IMR-90 (cell line): Measurements from ENCODE around the gene NKPD1. TPM values are rescaled to one million over a fixed set of nuclear protein-coding genes. Genes with fewer than 3 reads are reported as not detected.

Source experiments
- ATAC-seq: fragments of 200-7000 bp; cut with Tn5 transposase; 2 replicates; pipeline ENCODE4 v1.9.1; 2020; ENCODE audit warnings: low read depth, mild to moderate bottlenecking, moderate library complexity
- BruUV-seq: library from RNA; stranded (reverse); fragments of 400-500 nt; replicated peaks from 2 replicates; lab custom pipeline; 2021; lab: Mats Ljungman, UMichigan
- CTCF ChIA-PET: fragments of 300-600 bp; formaldehyde crosslinking; extraction: SDS; loops from one replicate; lab custom pipeline; 2021; ENCODE audit warnings: antibody characterized with exemption; lab: Yijun Ruan, JAX
- POLR2A ChIA-PET: fragments of 300-600 bp; sonication (Branson Sonifier 250); formaldehyde crosslinking; loops from one replicate; lab custom pipeline; 2022; ENCODE audit warnings: antibody characterized with exemption; ENCODE audit not compliant: unreplicated experiment; lab: Charles Lee
- DNase-seq: peaks from one replicate; pipeline ENCODE4 v3.0.0; 2013
- H2AFZ ChIP-seq: replicated peaks from 2 replicates; pipeline ENCODE3; 2013; ENCODE audit warnings: low read length, mild to moderate bottlenecking; ENCODE audit not compliant: poor library complexity
- H2AK5ac ChIP-seq: 2 replicates; pipeline ENCODE4 v1.6.1; 2013; ENCODE audit warnings: low read depth, low read length, inconsistent platforms
- H2AK9ac ChIP-seq: replicated peaks from 2 replicates; pipeline ENCODE3; 2013; ENCODE audit warnings: mild to moderate bottlenecking, low read depth, low read length, moderate library complexity; ENCODE audit not compliant: poor library complexity
- H2BK120ac ChIP-seq: 2 replicates; pipeline ENCODE4 v1.6.1; 2013; ENCODE audit warnings: low read depth, low read length, inconsistent platforms
- H2BK15ac ChIP-seq: 3 replicates; pipeline ENCODE4 v1.6.1; 2013; ENCODE audit warnings: low read depth, low read length, inconsistent platforms
- H2BK20ac ChIP-seq: 2 replicates; pipeline ENCODE4 v1.6.1; 2013; ENCODE audit warnings: low read depth, mild to moderate bottlenecking, inconsistent platforms, low read length, moderate library complexity
- H2BK5ac ChIP-seq: 2 replicates; pipeline ENCODE4 v1.6.1; 2013; ENCODE audit warnings: mild to moderate bottlenecking, low read depth, low read length, inconsistent platforms; ENCODE audit not compliant: poor library complexity, severe bottlenecking
- H3K14ac ChIP-seq: replicated peaks from 2 replicates; pipeline ENCODE4 v1.6.1; 2013; ENCODE audit warnings: low read depth, low read length, inconsistent platforms
- H3K18ac ChIP-seq: 2 replicates; pipeline ENCODE4 v1.6.1; 2013; ENCODE audit warnings: low read depth, low read length, control low read depth
- H3K23ac ChIP-seq: 2 replicates; pipeline ENCODE4 v1.6.1; 2013; ENCODE audit warnings: low read depth, low read length, inconsistent platforms
- H3K27ac ChIP-seq: 2 replicates; pipeline ENCODE4 v1.5.1; 2013; ENCODE audit warnings: mild to moderate bottlenecking, control low read depth, low read length; ENCODE audit not compliant: insufficient read depth
- H3K27me3 ChIP-seq: 2 replicates; pipeline ENCODE4 v1.6.1; 2013; ENCODE audit warnings: low read length; ENCODE audit not compliant: control insufficient read depth, insufficient read depth
- H3K36me3 ChIP-seq: 2 replicates; pipeline ENCODE4 v1.6.1; 2013; ENCODE audit warnings: low read length, mixed read lengths; ENCODE audit not compliant: control insufficient read depth, insufficient read depth
- H3K4ac ChIP-seq: 2 replicates; pipeline ENCODE4 v1.6.1; 2013; ENCODE audit warnings: low read depth, low read length, inconsistent platforms
- H3K4me1 ChIP-seq: 2 replicates; pipeline ENCODE4 v1.6.1; 2013; ENCODE audit warnings: low read length, mixed read lengths; ENCODE audit not compliant: control insufficient read depth, insufficient read depth
- H3K4me2 ChIP-seq: 2 replicates; pipeline ENCODE4 v1.6.1; 2013; ENCODE audit warnings: low read depth, mild to moderate bottlenecking, control low read depth, low read length, moderate library complexity
- H3K4me3 ChIP-seq: 2 replicates; pipeline ENCODE4 v1.5.1; 2013; ENCODE audit warnings: low read depth, mild to moderate bottlenecking, control low read depth, low read length, moderate library complexity; ENCODE audit not compliant: insufficient read depth
- H3K56ac ChIP-seq: 2 replicates; pipeline ENCODE4 v1.6.1; 2013; ENCODE audit warnings: low read length, inconsistent platforms; ENCODE audit not compliant: insufficient read depth; ENCODE audit errors: extremely low read depth
- H3K79me1 ChIP-seq, 2 experiments: 2 replicates each; pipeline ENCODE4 v1.6.1; 2013; ENCODE audit warnings: low read length in 2 of 2, inconsistent platforms in 1 of 2, low read depth in 1 of 2
- H3K9ac ChIP-seq: 2 replicates; pipeline ENCODE4 v1.6.1; 2013; ENCODE audit warnings: low read depth, low read length, control low read depth
- H3K9me1 ChIP-seq: 2 replicates; pipeline ENCODE4 v1.6.1; 2013; ENCODE audit warnings: low read length, inconsistent platforms; ENCODE audit not compliant: insufficient read depth
- H3K9me3 ChIP-seq: 2 replicates; pipeline ENCODE4 v1.6.1; 2013; ENCODE audit warnings: low read length; ENCODE audit not compliant: control insufficient read depth, insufficient read depth
- H4K20me1 ChIP-seq: 2 replicates; pipeline ENCODE4 v1.6.1; 2013; ENCODE audit warnings: low read length, inconsistent platforms; ENCODE audit not compliant: insufficient read depth
- H4K5ac ChIP-seq: 2 replicates; pipeline ENCODE4 v1.6.1; 2013; ENCODE audit warnings: mild to moderate bottlenecking, low read depth, low read length, control low read depth
- H4K8ac ChIP-seq, 2 experiments: 2 replicates each; pipeline ENCODE4 v1.6.1; 2013; ENCODE audit warnings: low read depth in 2 of 2, low read length in 2 of 2, control low read depth in 1 of 2, inconsistent platforms in 1 of 2
- H4K91ac ChIP-seq: 2 replicates; pipeline ENCODE4 v1.6.1; 2013; ENCODE audit warnings: low read depth, low read length, inconsistent platforms; ENCODE audit not compliant: insufficient read depth
- BHLHE40 ChIP-seq: fragments of 150-350 bp; IDR thresholded peaks from 2 replicates; pipeline ENCODE4 v1.6.1; 2016; ENCODE audit warnings: mild to moderate bottlenecking, low read depth, low read length
- CEBPB ChIP-seq: IDR thresholded peaks from 2 replicates; pipeline ENCODE4 v1.6.1; 2012; ENCODE audit warnings: low read depth, low read length, improper control_type of control experiment
- CHD1 ChIP-seq: IDR thresholded peaks from 2 replicates; pipeline ENCODE4 v1.6.1; 2012; ENCODE audit warnings: low read depth, low read length, improper control_type of control experiment
- CTCF ChIP-seq: conservative IDR thresholded peaks from 2 replicates; pipeline ENCODE4 v1.5.1; 2012; ENCODE audit warnings: mild to moderate bottlenecking, low read depth, low read length, improper control_type of control experiment
- ELK1 ChIP-seq: fragments of 150-350 bp; IDR thresholded peaks from 2 replicates; pipeline ENCODE4 v1.6.1; 2016; ENCODE audit warnings: low read depth, mild to moderate bottlenecking, low read length, moderate library complexity, borderline replicate concordance
- FOS ChIP-seq: fragments of 150-350 bp; IDR thresholded peaks from 2 replicates; pipeline ENCODE4 v1.6.1; 2016; ENCODE audit warnings: low read depth, low read length
- MAFK ChIP-seq: IDR thresholded peaks from 2 replicates; pipeline ENCODE4 v1.6.1; 2012; ENCODE audit warnings: low read depth, low read length, improper control_type of control experiment
- MAZ ChIP-seq: IDR thresholded peaks from 2 replicates; pipeline ENCODE4 v1.6.1; 2012; ENCODE audit warnings: low read depth, mild to moderate bottlenecking, low read length, improper control_type of control experiment, moderate library complexity, borderline replicate concordance
- MXI1 ChIP-seq: IDR thresholded peaks from 2 replicates; pipeline ENCODE4 v1.6.1; 2012; ENCODE audit warnings: low read depth, mild to moderate bottlenecking, low read length, moderate library complexity, borderline replicate concordance
- NFE2L2 ChIP-seq: fragments of 150-350 bp; IDR thresholded peaks from 2 replicates; pipeline ENCODE4 v1.6.1; 2016; ENCODE audit warnings: low read depth, mild to moderate bottlenecking, low read length
- POLR2A ChIP-seq: IDR thresholded peaks from 2 replicates; pipeline ENCODE4 v1.6.1; 2012; ENCODE audit warnings: mild to moderate bottlenecking, low read depth, low read length
- RAD21 ChIP-seq: IDR thresholded peaks from 2 replicates; pipeline ENCODE4 v1.6.1; 2012; ENCODE audit warnings: low read length, improper control_type of control experiment
- RCOR1 ChIP-seq: IDR thresholded peaks from 2 replicates; pipeline ENCODE4 v1.6.1; 2012; ENCODE audit warnings: mild to moderate bottlenecking, low read length, improper control_type of control experiment; ENCODE audit not compliant: insufficient replicate concordance
- RFX5 ChIP-seq: IDR thresholded peaks from 2 replicates; pipeline ENCODE4 v1.8.0; 2012; ENCODE audit warnings: low read depth, mild to moderate bottlenecking, low read length, moderate library complexity
- SMC3 ChIP-seq: fragments of 150-350 bp; IDR thresholded peaks from 2 replicates; pipeline ENCODE4 v1.6.1; 2016; ENCODE audit warnings: low read depth, mild to moderate bottlenecking, antibody characterized with exemption, low read length, moderate library complexity
- USF2 ChIP-seq: fragments of 150-350 bp; IDR thresholded peaks from 2 replicates; pipeline ENCODE4 v1.6.1; 2017; ENCODE audit warnings: mild to moderate bottlenecking, antibody characterized with exemption, low read length, low read depth
- WGBS, 2 experiments: methylation state at CpG; one replicate each; pipeline versions ENCODE4 v1.1.5 to v1.1.7; 2013; ENCODE audit warnings: missing lambda C conversion rate in 2 of 2; ENCODE audit not compliant: insufficient read length in 1 of 2; ENCODE audit errors: extremely low coverage in 2 of 2; 5-methylcytosine and 5-hydroxymethylcytosine counted together
- dilution Hi-C: fragments of 300-500 bp; cut with HindIII; formaldehyde crosslinking; loops from one replicate; pipeline ENCODE4 v1.14.3; 2018; ENCODE audit warnings: low sequenced_read_pairs; ENCODE audit not compliant: unreplicated experiment
- in situ Hi-C: fragments of 300-500 bp; cut with MboI; formaldehyde crosslinking; loops from 3 replicates; pipeline ENCODE4 v1.14.3; 2019; ENCODE audit warnings: low sequenced_read_pairs, inconsistent platforms, mixed read lengths
- intact Hi-C: fragments of 100-400 bp; cut with micrococcal nuclease; formaldehyde crosslinking; loops from 2 replicates; pipeline ENCODE4 v1.10.0; 2022
- polyA plus RNA-seq, 3 experiments: library from polyadenylated mRNA; depleted of rRNA; stranded (reverse); fragments of >200 nt; gene quantifications; 2 replicates each; pipeline ENCODE4 v1.2.3, GENCODE V29; 2012; ENCODE audit warnings: low replicate concordance in 1 of 3
- total RNA-seq: library from RNA; depleted of rRNA; stranded (reverse); fragments of >200 nt; gene quantifications from 2 replicates; pipeline ENCODE4 v1.2.3, GENCODE V29; 2012

Gene NKPD1
- total and polyA plus RNA-seq, 2 of the 4 experiments (the other 2 are of a cell fraction): under 0.01 to 0.09 TPM

- Histone ChIP-seq H3K14ac (no peak overlapping the region), H2BK120ac (no peak overlapping the region), H3K4me3 (no peak overlapping the region), H3K79me1 (no peaks in the 10 kb centered on the region), H3K36me3 (no peaks in the 10 kb centered on the region), H3K27me3 (no peaks in the 10 kb centered on the region), H3K4me2 (no peak overlapping the region), H3K27ac (no peak overlapping the region), H2BK20ac (no peak overlapping the region), H2AFZ (no peak overlapping the region), H4K20me1 (no peaks in the 10 kb centered on the region), H3K4ac (no peak overlapping the region), H3K9ac (no peak overlapping the region), H3K56ac (no peak overlapping the region), H3K23ac (no peak overlapping the region), H4K91ac (no peak overlapping the region), H3K9me3 (no peaks in the 10 kb centered on the region; the same call in 1 of the 2 replicates), H2AK5ac (no peak overlapping the region), H3K9me1 (0 out of 2 replicates have a peak, but pooled peaks cover 2% of the 10 kb centered on the region), H4K8ac (no peak overlapping the region), H3K4me1 (no peaks in the 10 kb centered on the region), H2AK9ac (no peak overlapping the region), H2BK15ac (no peak overlapping the region), H3K18ac (no peak overlapping the region), H4K5ac (no peak overlapping the region), H2BK5ac (no peak overlapping the region)
- in situ Hi-C loops (no loop called here), dilution Hi-C loops (no loop called here), intact Hi-C loops (no loop called here)
- DNase-seq (no peak), ATAC-seq (no peak)
- WGBS, 2 experiments: no CpG with 5 or more reads among the region's 4 CpGs
- no peak for TF ChIP-seq SMC3
- TF ChIP-seq CTCF: no peak
- TF ChIP-seq NFE2L2: no peak
- no peak for TF ChIP-seq MXI1
- no peak for TF ChIP-seq POLR2A
- TF ChIP-seq USF2: no peak
- no peak for TF ChIP-seq RCOR1
- no peak for TF ChIP-seq CEBPB
- TF ChIP-seq RAD21: no peak
- no peak for TF ChIP-seq RFX5
- TF ChIP-seq FOS: no peak
- TF ChIP-seq BHLHE40: no peak
- TF ChIP-seq MAZ: no peak
- no peak for TF ChIP-seq MAFK
- TF ChIP-seq ELK1: no peak
- no peak for TF ChIP-seq CHD1
- POLR2A ChIA-PET: no interaction called here
- CTCF ChIA-PET: no interaction called here
- no TSS peak for BruUV-seq
Observed at GRCh38 chr19:45191375-45191774, 30.6 kb upstream of the NKPD1 start.
